Smooth muscle cell of bladder (primary cell): ENCODE data around the gene AFMID. TPM values are rescaled to one million over a fixed set of nuclear protein-coding genes. Genes with fewer than 3 reads are reported as not detected.

Experiments used
- total RNA-seq: library from RNA; depleted of rRNA; stranded (reverse); fragments of >200 nt; gene quantifications from 2 replicates; pipeline ENCODE4 v1.2.3, GENCODE V29; 2014

Gene AFMID
- total RNA-seq: 19.8 and 32.2 TPM in 2 replicates

DNA sequence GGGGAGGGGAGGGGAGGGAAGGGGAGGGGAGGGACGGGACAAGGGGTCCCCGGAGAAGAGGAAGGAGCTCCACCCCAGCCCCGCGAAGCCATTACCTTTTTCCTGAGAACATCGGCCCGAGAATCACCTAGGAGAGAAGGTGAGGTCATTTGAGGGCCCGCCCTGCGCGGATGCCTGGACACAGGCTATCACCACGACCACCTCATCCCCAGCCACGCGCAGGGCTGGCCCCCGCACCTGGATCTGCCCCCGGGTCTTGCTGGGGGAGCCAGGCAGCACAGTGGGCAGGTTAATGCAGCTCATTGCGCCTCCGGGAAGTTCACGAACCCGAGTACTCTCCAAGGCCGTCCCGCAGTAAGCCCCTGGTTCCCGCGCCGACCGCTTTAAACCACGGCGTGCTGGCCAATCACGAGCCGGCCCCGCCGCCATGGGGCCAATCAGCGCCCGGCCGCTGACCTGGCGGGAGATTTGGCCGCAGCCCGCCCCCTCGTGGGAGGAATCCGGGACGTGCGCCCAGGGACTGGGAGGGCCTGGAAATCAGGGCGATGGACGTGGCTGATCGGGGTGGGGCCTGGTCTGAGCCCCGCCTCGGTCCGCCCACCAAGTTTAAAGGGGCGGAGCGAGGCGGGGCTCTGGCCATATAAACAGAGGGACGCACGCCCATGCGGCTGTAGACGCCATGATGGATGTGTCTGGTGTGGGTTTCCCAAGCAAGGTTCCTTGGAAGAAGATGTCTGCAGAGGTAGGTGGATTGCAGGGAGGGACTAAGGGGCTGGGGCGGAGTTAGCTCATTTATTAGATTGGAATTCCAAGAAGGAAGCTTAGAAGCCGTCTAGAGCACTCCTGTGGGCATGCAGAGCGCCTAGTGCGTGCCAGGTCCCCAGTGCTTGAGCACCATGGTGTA lies at the start of gene AFMID, which contains the start of gene TK1:
AFMID (plus strand) TSS at position 671 of the 904 bp plus-strand sequence; CDS start at position 680, 9 bp downstream.
TK1 (minus strand) TSS at position 361 of the 904 bp plus-strand sequence; CDS start at position 303, 58 bp downstream.

DNA sequence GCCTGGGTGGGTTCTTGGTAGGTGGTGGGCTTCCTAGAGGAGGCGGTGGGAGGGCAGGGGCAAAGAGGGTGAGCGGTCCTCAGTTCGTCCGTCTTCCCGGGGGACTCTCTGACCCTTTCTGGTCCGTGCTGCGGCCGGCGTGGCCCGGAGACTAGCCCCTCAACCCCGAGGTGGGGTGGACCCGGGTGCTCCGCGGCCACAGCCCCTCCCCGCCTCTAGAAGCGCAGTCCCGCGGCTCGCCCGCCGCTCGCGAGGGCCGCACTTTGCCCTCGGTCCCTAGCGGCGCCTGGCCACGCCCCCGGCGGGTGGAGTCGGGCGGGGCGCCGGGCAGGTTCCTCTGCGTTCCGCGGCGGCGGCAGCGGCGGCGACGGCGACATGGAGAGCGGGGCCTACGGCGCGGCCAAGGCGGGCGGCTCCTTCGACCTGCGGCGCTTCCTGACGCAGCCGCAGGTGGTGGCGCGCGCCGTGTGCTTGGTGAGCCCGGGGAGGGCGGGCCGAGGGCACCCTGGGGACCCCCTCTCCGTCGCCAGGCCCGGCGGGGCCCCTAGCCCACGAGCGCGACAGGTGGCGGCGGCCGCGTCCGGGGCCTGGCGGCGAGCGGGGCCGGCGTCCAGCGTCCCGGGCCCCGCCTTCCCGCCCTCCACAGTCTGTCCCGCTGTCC lies 18.8 kb upstream of the AFMID start, which contains the start of gene SYNGR2:
SYNGR2 (plus strand) TSS at position 340 of the 661 bp plus-strand sequence; CDS start at position 376, 36 bp downstream.

DNA sequence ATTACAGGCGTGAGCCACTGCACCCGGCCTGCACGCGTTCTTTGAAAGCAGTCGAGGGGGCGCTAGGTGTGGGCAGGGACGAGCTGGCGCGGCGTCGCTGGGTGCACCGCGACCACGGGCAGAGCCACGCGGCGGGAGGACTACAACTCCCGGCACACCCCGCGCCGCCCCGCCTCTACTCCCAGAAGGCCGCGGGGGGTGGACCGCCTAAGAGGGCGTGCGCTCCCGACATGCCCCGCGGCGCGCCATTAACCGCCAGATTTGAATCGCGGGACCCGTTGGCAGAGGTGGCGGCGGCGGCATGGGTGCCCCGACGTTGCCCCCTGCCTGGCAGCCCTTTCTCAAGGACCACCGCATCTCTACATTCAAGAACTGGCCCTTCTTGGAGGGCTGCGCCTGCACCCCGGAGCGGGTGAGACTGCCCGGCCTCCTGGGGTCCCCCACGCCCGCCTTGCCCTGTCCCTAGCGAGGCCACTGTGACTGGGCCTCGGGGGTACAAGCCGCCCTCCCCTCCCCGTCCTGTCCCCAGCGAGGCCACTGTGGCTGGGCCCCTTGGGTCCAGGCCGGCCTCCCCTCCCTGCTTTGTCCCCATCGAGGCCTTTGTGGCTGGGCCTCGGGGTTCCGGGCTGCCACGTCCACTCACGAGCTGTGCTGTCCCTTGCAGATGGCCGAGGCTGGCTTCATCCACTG lies 27.0 kb downstream of the AFMID start, which contains the start of gene BIRC5:
BIRC5 (plus strand) TSS at position 238 of the 690 bp plus-strand sequence; CDS start at position 302, 64 bp downstream.

GRCh38 chr17:78230996-78231935 lies 44.1 kb downstream of the AFMID start, which contains the start of gene TMEM235:
TSS of gene TMEM235 (plus strand) at chr17:78231631. CDS start at chr17:78232024, 393 bp downstream.

Other genes starting within 250 kb of the AFMID start
- gene TNRC6C, start 228.7 kb upstream of the AFMID start, total RNA-seq: 3.1 and 3.4 TPM in 2 replicates
- 0.28 and 0.92 TPM in 2 replicates for gene TMC6, start 58.6 kb upstream of the AFMID start, total RNA-seq
- not detected in 2 replicates for gene TMC8, start 56.6 kb upstream of the AFMID start, total RNA-seq
- not detected in 2 replicates for gene C17orf99, start 41.0 kb upstream of the AFMID start, total RNA-seq
- 12.8 and 15.3 TPM in 2 replicates for gene SYNGR2, start 18.8 kb upstream of the AFMID start, total RNA-seq
- 25.8 and 33.8 TPM in 2 replicates for gene TK1, start 310 bp upstream of the AFMID start, total RNA-seq
- gene BIRC5, start 26.9 kb downstream of the AFMID start, total RNA-seq: 10.5 and 15.5 TPM in 2 replicates
- not detected in 2 replicates for gene TMEM235, start 44.3 kb downstream of the AFMID start, total RNA-seq
- 112 and 138 TPM in 2 replicates for gene SOCS3, start 172.7 kb downstream of the AFMID start, total RNA-seq
- gene PGS1, start 191.3 kb downstream of the AFMID start, total RNA-seq: 29.2 and 32.5 TPM in 2 replicates